Loucy (cell line): ENCODE data around the gene CDPF1.
A peak's percentile ranks its signal among the peaks of the same experiment; 100 is the strongest.
"Not testable (repeated sequence)": the region's sequence is repeated elsewhere in the genome, so short reads cannot be mapped to it uniquely, and the experiment has no call there.

Experiments
- H2AFZ ChIP-seq: fragments of 200-600 bp; sonication (generic); 2 replicates; pipeline ENCODE4 v1.6.0; 2016; ENCODE audit warnings: antibody characterized with exemption, mild to moderate bottlenecking, low read length, moderate library complexity
- H3F3A ChIP-seq: fragments of 200-600 bp; 2 replicates; pipeline ENCODE4 v1.6.0; 2016; ENCODE audit warnings: antibody characterized with exemption, low read depth, mild to moderate bottlenecking
- H3K27me3 ChIP-seq: fragments of 200-600 bp; sonication (generic); 2 replicates; pipeline ENCODE4 v1.6.1; 2014; ENCODE audit warnings: low read length, mild to moderate bottlenecking; ENCODE audit not compliant: insufficient read depth, poor library complexity, severe bottlenecking
- H3K36me3 ChIP-seq: fragments of 200-600 bp; sonication (generic); 2 replicates; pipeline ENCODE4 v1.6.1; 2016; ENCODE audit warnings: low read length; ENCODE audit not compliant: insufficient read depth
- H3K4me1 ChIP-seq: fragments of 200-600 bp; sonication (generic); 2 replicates; pipeline ENCODE4 v1.5.1; 2014; ENCODE audit warnings: low read length, mild to moderate bottlenecking; ENCODE audit not compliant: insufficient read depth, poor library complexity, severe bottlenecking
- H3K4me2 ChIP-seq: fragments of 200-600 bp; sonication (generic); 2 replicates; pipeline ENCODE4 v1.6.0; 2014; ENCODE audit warnings: antibody characterized with exemption, low read length, low read depth, mild to moderate bottlenecking; ENCODE audit not compliant: poor library complexity, severe bottlenecking
- H3K4me3 ChIP-seq: fragments of 200-600 bp; sonication (generic); 2 replicates; pipeline ENCODE4 v1.5.1; 2014; ENCODE audit warnings: low read length, mild to moderate bottlenecking, mixed read lengths; ENCODE audit not compliant: poor library complexity, severe bottlenecking
- H3K79me2 ChIP-seq: fragments of 200-600 bp; sonication (generic); 2 replicates; pipeline ENCODE4 v1.6.1; 2014; ENCODE audit warnings: low read length; ENCODE audit not compliant: insufficient read depth
- H3K9ac ChIP-seq: fragments of 200-600 bp; sonication (generic); 2 replicates; pipeline ENCODE4 v1.6.0; 2014; ENCODE audit warnings: mild to moderate bottlenecking, low read depth, low read length, moderate library complexity; ENCODE audit not compliant: poor library complexity, severe bottlenecking
- H3K9me2 ChIP-seq: fragments of 200-600 bp; sonication (generic); replicated peaks from 2 replicates; pipeline ENCODE4 v1.6.1; 2016; ENCODE audit warnings: low read depth, low read length, mixed read lengths
- H3K9me3 ChIP-seq: fragments of 200-600 bp; sonication (generic); 2 replicates; pipeline ENCODE4 v1.6.1; 2014; ENCODE audit warnings: mild to moderate bottlenecking, antibody characterized with exemption, low read length, low read depth; ENCODE audit not compliant: insufficient read depth
- H4K20me1 ChIP-seq: fragments of 200-600 bp; sonication (generic); 2 replicates; pipeline ENCODE4 v1.6.0; 2014; ENCODE audit warnings: antibody characterized with exemption, low read length, mild to moderate bottlenecking; ENCODE audit not compliant: insufficient read depth, poor library complexity, severe bottlenecking
- EZH2phosphoT487 ChIP-seq: fragments of 200-600 bp; IDR thresholded peaks from 2 replicates; pipeline ENCODE4 v1.6.1; 2018; ENCODE audit warnings: antibody characterized with exemption, mild to moderate bottlenecking, moderate library complexity, borderline replicate concordance
- TF ChIP-seq, protein P1 (sequence below): fragments of 200-600 bp; sonication (generic); conservative IDR thresholded peaks from 2 replicates; pipeline ENCODE4 v1.5.1; 2014; ENCODE audit warnings: mild to moderate bottlenecking, antibody characterized with exemption, low read length

Gene CDPF1

DNA sequence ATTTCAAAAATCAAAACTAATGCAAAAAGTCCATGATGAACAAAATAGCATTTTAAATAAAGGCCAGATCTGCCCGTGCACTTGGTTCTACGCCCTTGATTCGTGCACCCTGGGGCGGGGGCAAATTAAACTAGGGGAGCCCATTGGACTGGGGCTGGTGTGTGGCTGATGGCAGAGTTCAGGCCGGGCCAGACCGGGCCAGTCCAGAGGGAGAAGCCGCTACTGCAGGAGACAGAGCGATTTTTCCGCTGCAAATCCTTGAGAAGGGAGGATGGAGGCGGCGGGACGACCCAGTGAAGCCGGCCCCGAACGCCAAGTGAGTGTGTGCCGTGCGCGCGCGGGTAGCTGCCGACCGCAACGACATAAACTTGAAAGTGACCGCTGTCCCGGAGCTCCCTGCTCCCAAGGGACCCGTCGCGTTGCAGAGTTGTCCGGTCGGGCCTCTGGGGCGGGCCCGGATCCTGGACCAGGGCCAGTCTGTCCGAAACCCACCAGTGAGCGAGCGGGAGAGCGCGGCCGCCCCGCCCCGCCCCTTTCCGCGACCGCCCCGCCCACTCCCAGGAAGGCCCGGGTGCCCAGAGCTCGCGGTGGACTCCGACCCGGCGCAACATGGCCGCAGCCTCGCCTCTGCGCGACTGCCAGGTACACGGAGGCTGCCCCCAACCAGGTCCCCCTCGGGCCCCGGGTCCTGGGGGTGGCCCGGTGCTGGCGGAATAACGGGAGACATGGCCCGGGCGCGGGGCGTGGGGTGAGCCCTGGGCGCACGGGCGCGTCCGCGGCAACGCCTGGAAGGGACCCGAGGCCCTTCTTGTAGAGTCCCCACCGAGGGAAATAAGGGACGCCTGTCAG lies 17.6 kb upstream of the CDPF1 start, which contains the start of gene TTC38:
TTC38 (plus strand) TSS at position 578 of the 849 bp plus-strand sequence; CDS start at position 610, 32 bp downstream.
- H3K79me2 ChIP-seq: peaks cover 33% of the 10 kb centered on the region
- H2AFZ ChIP-seq: peak within 1 kb of the TSS; percentile 91
- H3K9me2 ChIP-seq: no peaks in the 10 kb centered on the region
- H3K27me3 ChIP-seq: no peaks in the 10 kb centered on the region
- peak within 1 kb of the TSS; percentile 92 for H3K4me2 ChIP-seq
- peaks cover 5% of the 10 kb centered on the region; the same call in 1 of the 2 replicates for H3K9me3 ChIP-seq
- H3F3A ChIP-seq: no peaks in the 10 kb centered on the region
- peaks cover 24% of the 10 kb centered on the region for H3K4me1 ChIP-seq
- H3K9ac ChIP-seq: peak within 1 kb of the TSS; percentile 93
- H3K4me3 ChIP-seq: peak within 1 kb of the TSS; percentile 91
- no peaks in the 10 kb centered on the region for H4K20me1 ChIP-seq
- H3K36me3 ChIP-seq: no peaks in the 10 kb centered on the region
- TF ChIP-seq EZH2phosphoT487: no peak
- TF ChIP-seq, protein P1, sequence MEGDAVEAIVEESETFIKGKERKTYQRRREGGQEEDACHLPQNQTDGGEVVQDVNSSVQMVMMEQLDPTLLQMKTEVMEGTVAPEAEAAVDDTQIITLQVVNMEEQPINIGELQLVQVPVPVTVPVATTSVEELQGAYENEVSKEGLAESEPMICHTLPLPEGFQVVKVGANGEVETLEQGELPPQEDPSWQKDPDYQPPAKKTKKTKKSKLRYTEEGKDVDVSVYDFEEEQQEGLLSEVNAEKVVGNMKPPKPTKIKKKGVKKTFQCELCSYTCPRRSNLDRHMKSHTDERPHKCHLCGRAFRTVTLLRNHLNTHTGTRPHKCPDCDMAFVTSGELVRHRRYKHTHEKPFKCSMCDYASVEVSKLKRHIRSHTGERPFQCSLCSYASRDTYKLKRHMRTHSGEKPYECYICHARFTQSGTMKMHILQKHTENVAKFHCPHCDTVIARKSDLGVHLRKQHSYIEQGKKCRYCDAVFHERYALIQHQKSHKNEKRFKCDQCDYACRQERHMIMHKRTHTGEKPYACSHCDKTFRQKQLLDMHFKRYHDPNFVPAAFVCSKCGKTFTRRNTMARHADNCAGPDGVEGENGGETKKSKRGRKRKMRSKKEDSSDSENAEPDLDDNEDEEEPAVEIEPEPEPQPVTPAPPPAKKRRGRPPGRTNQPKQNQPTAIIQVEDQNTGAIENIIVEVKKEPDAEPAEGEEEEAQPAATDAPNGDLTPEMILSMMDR: no peak

DNA sequence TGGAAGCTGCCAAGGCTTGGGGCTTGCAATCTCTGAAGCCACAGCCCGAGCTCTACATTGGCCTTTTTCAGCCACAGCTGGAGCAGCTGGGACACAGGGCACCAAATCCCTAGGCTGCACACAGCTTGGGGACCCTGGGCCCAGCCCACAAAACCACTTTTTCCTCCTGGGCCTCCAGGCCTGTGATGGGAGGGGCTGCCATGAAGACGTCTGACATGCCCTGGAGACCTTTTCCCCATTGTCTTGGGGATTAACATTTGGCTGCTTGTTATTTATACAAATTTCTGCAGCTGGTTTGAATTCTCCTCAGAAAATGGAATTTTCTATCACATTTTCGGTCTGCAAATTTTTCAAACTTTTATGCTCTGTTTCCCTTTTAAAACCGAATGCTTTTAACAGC lies 15.5 kb upstream of the CDPF1 start:
- not testable (repeated sequence) for H3K9me3 ChIP-seq, H3K4me3 ChIP-seq, H3K27me3 ChIP-seq, H4K20me1 ChIP-seq, H3F3A ChIP-seq, H3K9me2 ChIP-seq, H2AFZ ChIP-seq, H3K4me2 ChIP-seq, H3K9ac ChIP-seq, H3K36me3 ChIP-seq
- H3K79me2 ChIP-seq: peaks cover 33% of the 10 kb centered on the region
- peaks cover 24% of the 10 kb centered on the region for H3K4me1 ChIP-seq

DNA sequence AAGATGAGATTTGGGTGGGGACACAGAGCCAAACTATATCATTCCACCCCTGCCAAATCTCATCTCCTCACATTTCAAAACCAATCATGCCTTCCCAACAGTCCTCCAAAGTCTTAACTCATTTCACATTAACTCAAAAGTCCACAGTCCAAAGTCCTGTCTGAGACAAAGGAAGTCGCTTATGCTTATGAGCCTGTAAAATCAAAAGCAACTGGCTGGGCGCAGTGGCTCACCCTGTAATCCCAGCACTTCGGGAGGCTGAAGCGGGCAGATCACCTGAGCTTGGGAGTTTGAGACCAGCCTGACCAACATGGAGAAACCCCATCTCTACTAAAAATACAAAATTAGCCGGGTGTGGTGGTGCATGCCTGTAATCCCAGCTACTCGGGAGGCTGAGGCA lies 14.4 kb upstream of the CDPF1 start:
- not testable (repeated sequence) for H3K4me2 ChIP-seq, H3K9me2 ChIP-seq, H3F3A ChIP-seq, H4K20me1 ChIP-seq, H3K36me3 ChIP-seq, H2AFZ ChIP-seq, H3K27me3 ChIP-seq, H3K9me3 ChIP-seq, H3K4me3 ChIP-seq, H3K9ac ChIP-seq
- H3K4me1 ChIP-seq: peaks cover 15% of the 10 kb centered on the region
- H3K79me2 ChIP-seq: peaks cover 25% of the 10 kb centered on the region

DNA sequence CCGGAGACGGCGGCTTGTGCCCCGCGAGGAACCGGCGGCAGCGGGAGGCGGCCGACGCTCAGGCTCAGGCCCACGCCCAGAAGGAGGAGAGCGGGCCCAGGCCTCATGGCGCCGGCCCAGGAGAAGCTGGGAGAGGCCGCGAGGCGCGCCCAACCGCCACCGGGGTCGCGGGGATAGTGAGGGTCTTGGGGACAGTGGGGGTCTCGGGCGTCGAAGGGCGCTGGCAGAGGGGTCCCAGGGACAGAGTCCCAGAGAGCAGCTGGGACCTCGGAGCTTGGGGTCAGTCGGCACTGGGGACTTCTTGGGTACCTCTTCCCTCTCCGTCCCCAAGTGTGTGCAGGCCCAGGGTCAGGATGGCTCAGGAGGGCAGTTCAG lies 13.1 kb upstream of the CDPF1 start, which contains the start of gene PKDREJ:
PKDREJ (minus strand) TSS at position 128 of the 375 bp plus-strand sequence; CDS start at position 107, 21 bp downstream.
- TF ChIP-seq, protein P1: no peak
- TF ChIP-seq EZH2phosphoT487: no peak
- H3K27me3 ChIP-seq: no peaks in the 10 kb centered on the region
- H3K4me1 ChIP-seq: peaks cover 7% of the 10 kb centered on the region
- no peaks in the 10 kb centered on the region for H4K20me1 ChIP-seq
- no peak within 1 kb of the TSS for H3K4me3 ChIP-seq
- no peaks in the 10 kb centered on the region for H3K36me3 ChIP-seq
- H3F3A ChIP-seq: no peaks in the 10 kb centered on the region
- H3K9ac ChIP-seq: no peak within 1 kb of the TSS
- H2AFZ ChIP-seq: no peak within 1 kb of the TSS
- peaks cover 5% of the 10 kb centered on the region; the same call in 1 of the 2 replicates for H3K9me3 ChIP-seq
- H3K4me2 ChIP-seq: no peak within 1 kb of the TSS
- peaks cover 12% of the 10 kb centered on the region for H3K79me2 ChIP-seq
- H3K9me2 ChIP-seq: no peaks in the 10 kb centered on the region
